Measurements from ENCODE around the gene ANGPTL8. TPM values are rescaled to one million over a fixed set of nuclear protein-coding genes. Genes with fewer than 3 reads are reported as not detected.
A peak's percentile ranks its signal among the peaks of the same experiment; 100 is the strongest.

The ANGPTL8 gene
- total and polyA plus RNA-seq, 4 donors: 0.71 to 2.3 TPM; not detected in 2

GRCh38 chr19:11202488-11203193 lies 36.8 kb upstream of the ANGPTL8 start:
- Histone ChIP-seq H3K4me1 (ENCODE audit: control insufficient read depth, insufficient read depth, low read length) (peaks cover 19% of the 10 kb centered on the region), H3K27ac (ENCODE audit: low read depth, low read length) (no peak overlapping the region), H3K9me3 (ENCODE audit: control insufficient read depth, insufficient read depth, low read length) (no peaks in the 10 kb centered on the region), H3K36me3 (ENCODE audit: control insufficient read depth, insufficient read depth, low read length) (peaks cover 28% of the 10 kb centered on the region), H3K4me3 (ENCODE audit: low read depth, low read length) (no peak overlapping the region), H3K27me3 (ENCODE audit: control insufficient read depth, insufficient read depth, low read length) (no peaks in the 10 kb centered on the region)
- DNase-seq (ENCODE audit: low read depth in 4 of 6, low spot score in 6 of 6): no peak
- 90% methylated on average over 10 of the region's 20 CpGs for WGBS (ENCODE audit: insufficient coverage)

- Histone ChIP-seq H3K4me1 (ENCODE audit: control insufficient read depth, insufficient read depth, low read length) (peaks cover 14% of the 10 kb centered on the region), H3K27ac (ENCODE audit: low read depth, low read length) (peak overlapping the region; percentile 47), H3K36me3 (ENCODE audit: control insufficient read depth, insufficient read depth, low read length) (peaks cover 31% of the 10 kb centered on the region), H3K9me3 (ENCODE audit: control insufficient read depth, insufficient read depth, low read length) (no peaks in the 10 kb centered on the region), H3K4me3 (ENCODE audit: low read depth, low read length) (no peak overlapping the region), H3K27me3 (ENCODE audit: control insufficient read depth, insufficient read depth, low read length) (no peaks in the 10 kb centered on the region)
- DNase-seq (ENCODE audit: low read depth in 4 of 6, low spot score in 6 of 6): peak in 2 of 6 donors; percentile 5 to 65
- 68% methylated on average over 9 of the region's 17 CpGs for WGBS (ENCODE audit: insufficient coverage)
Measured at GRCh38 chr19:11203194-11204075, 36.0 kb upstream of the ANGPTL8 start.

DNA sequence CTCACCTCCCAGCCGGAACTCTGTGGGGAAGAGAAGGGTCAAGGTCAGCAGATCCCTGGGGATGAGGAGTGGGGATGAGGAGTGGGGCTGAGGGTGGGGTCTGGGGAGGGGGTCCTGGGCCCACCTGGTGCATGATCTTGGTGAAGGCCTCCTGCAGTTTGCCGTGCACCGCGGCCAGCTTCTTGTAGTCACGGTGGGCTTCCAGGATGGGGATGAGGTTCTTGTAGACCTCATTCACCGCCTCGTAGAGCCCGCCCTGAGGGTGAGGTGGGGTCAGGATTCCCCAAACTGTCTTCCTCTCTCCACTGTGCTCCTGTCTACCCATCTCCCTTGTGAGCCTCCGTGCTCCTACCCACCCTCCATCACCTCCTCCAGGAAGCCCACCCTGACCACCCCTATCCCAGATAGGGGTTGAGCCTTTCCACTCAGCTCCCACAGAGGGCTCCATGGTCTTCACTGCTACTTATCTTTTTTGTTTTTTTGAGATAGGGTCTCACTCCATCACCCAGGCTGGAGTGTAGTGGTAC lies 35.3 kb upstream of the ANGPTL8 start:
- H3K9me3 ChIP-seq (ENCODE audit: control insufficient read depth, insufficient read depth, low read length): no peaks in the 10 kb centered on the region
- WGBS (ENCODE audit: insufficient coverage): 70% methylated on average over 2 of the region's 9 CpGs
- H3K36me3 ChIP-seq (ENCODE audit: control insufficient read depth, insufficient read depth, low read length): peaks cover 36% of the 10 kb centered on the region
- no peak for DNase-seq (ENCODE audit: low read depth in 4 of 6, low spot score in 6 of 6)
- no peak overlapping the region for H3K27ac ChIP-seq (ENCODE audit: low read depth, low read length)
- no peak overlapping the region for H3K4me3 ChIP-seq (ENCODE audit: low read depth, low read length)
- H3K27me3 ChIP-seq (ENCODE audit: control insufficient read depth, insufficient read depth, low read length): no peaks in the 10 kb centered on the region
- peaks cover 14% of the 10 kb centered on the region for H3K4me1 ChIP-seq (ENCODE audit: control insufficient read depth, insufficient read depth, low read length)

- peak in 1 of 6 donors; percentile 35 for DNase-seq (ENCODE audit: low read depth in 4 of 6, low spot score in 6 of 6)
- Histone ChIP-seq H3K27me3 (ENCODE audit: control insufficient read depth, insufficient read depth, low read length) (no peaks in the 10 kb centered on the region), H3K4me1 (ENCODE audit: control insufficient read depth, insufficient read depth, low read length) (peaks cover 14% of the 10 kb centered on the region), H3K36me3 (ENCODE audit: control insufficient read depth, insufficient read depth, low read length) (peaks cover 36% of the 10 kb centered on the region), H3K9me3 (ENCODE audit: control insufficient read depth, insufficient read depth, low read length) (no peaks in the 10 kb centered on the region), H3K4me3 (ENCODE audit: low read depth, low read length) (no peak overlapping the region), H3K27ac (ENCODE audit: low read depth, low read length) (peak overlapping the region; percentile 29)
- no CpG with 5 or more reads among the region's 5 CpGs for WGBS (ENCODE audit: insufficient coverage)
Measured at GRCh38 chr19:11204943-11205349, 34.5 kb upstream of the ANGPTL8 start.

DNA sequence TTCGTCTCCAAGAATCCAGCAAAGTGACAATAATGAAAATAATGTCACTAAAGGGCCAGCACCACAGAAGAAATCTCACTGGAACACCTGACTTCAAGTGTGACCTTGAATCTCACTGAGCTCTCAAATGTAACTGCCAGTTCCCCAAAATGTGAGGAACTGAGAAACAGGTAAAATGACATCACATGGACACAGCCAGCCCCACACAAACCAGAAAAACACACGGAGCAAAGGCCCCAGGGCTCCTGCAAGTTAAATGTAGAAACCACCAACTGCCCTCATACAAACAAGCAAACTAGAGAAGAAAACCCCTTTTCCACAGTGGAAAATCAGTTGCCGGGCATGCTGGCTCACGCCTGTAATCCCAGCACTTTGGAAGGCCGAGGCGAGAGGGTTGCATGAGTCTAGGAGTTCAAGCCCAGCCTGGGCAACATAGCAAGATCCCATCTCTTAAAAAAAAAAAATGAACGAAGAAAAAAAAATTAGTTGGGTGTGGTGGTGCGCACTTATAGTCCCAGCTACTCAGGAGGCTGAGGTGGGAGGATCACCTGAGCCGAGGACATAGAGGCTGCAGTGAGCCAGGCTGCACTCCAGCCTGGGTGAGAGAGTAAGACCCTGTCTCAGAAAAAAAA lies 33.4 kb upstream of the ANGPTL8 start:
- H3K27ac ChIP-seq (ENCODE audit: low read depth, low read length): peak overlapping the region; percentile 15
- H3K4me3 ChIP-seq (ENCODE audit: low read depth, low read length): no peak overlapping the region
- 93% methylated on average over 4 of the region's 9 CpGs for WGBS (ENCODE audit: insufficient coverage)
- no peaks in the 10 kb centered on the region for H3K9me3 ChIP-seq (ENCODE audit: control insufficient read depth, insufficient read depth, low read length)
- no peak for DNase-seq (ENCODE audit: low read depth in 4 of 6, low spot score in 6 of 6)
- H3K4me1 ChIP-seq (ENCODE audit: control insufficient read depth, insufficient read depth, low read length): peaks cover 14% of the 10 kb centered on the region
- H3K27me3 ChIP-seq (ENCODE audit: control insufficient read depth, insufficient read depth, low read length): no peaks in the 10 kb centered on the region
- peaks cover 37% of the 10 kb centered on the region for H3K36me3 ChIP-seq (ENCODE audit: control insufficient read depth, insufficient read depth, low read length)

GRCh38 chr19:11208561-11209471 lies 30.6 kb upstream of the ANGPTL8 start:
- WGBS (ENCODE audit: insufficient coverage): 90% methylated on average over 21 of the region's 38 CpGs
- Histone ChIP-seq H3K9me3 (ENCODE audit: control insufficient read depth, insufficient read depth, low read length) (no peaks in the 10 kb centered on the region), H3K27ac (ENCODE audit: low read depth, low read length) (no peak overlapping the region), H3K36me3 (ENCODE audit: control insufficient read depth, insufficient read depth, low read length) (peaks cover 40% of the 10 kb centered on the region), H3K27me3 (ENCODE audit: control insufficient read depth, insufficient read depth, low read length) (no peaks in the 10 kb centered on the region), H3K4me3 (ENCODE audit: low read depth, low read length) (no peak overlapping the region), H3K4me1 (ENCODE audit: control insufficient read depth, insufficient read depth, low read length) (peaks cover 5% of the 10 kb centered on the region)
- no peak for DNase-seq (ENCODE audit: low read depth in 4 of 6, low spot score in 6 of 6)

DNA sequence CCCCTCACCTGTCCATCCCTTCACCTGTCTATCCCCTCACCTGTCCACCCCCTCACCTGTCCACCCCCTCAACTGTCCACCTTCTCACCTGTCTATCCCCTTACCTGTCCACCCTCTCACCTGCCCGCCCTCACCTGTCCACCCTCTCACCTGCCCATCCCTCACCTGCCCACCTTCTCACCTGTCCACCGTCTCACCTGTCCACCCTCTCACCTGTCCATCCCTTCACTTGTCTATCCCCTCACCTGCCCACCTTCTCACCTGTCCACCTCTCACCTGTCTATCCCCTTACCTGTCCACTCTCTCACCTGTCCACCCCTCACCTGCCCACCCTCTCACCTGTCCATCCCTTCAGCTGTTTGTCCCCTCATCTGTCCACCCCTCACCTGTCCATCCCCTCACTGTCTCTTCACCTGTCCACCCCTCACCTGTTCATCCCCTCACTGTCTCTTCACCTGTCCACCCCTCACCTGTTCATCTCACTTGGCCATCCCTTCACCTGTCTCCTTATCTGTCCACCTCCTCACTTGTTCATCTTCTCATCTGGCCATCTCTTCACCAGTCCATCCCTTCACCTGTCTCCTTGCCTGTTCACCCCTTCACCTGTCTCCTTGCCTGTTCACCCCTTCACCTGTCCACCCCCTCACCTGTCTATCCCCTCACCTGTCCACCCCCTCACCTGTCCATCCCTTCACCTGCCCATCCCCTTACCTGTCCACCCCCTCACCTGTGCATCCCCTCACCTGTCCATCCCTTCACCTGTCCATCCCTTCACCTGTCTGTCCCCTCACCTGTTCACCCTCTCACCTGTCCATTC lies 29.4 kb upstream of the ANGPTL8 start:
- H3K27me3 ChIP-seq (ENCODE audit: control insufficient read depth, insufficient read depth, low read length): no peaks in the 10 kb centered on the region
- no peak for DNase-seq (ENCODE audit: low read depth in 4 of 6, low spot score in 6 of 6)
- no peak overlapping the region for H3K4me3 ChIP-seq (ENCODE audit: low read depth, low read length)
- no peaks in the 10 kb centered on the region for H3K9me3 ChIP-seq (ENCODE audit: control insufficient read depth, insufficient read depth, low read length)
- H3K4me1 ChIP-seq (ENCODE audit: control insufficient read depth, insufficient read depth, low read length): no peaks in the 10 kb centered on the region
- H3K36me3 ChIP-seq (ENCODE audit: control insufficient read depth, insufficient read depth, low read length): peaks cover 41% of the 10 kb centered on the region
- no peak overlapping the region for H3K27ac ChIP-seq (ENCODE audit: low read depth, low read length)
- 91% methylated on average over 2 of the region's 2 CpGs for WGBS (ENCODE audit: insufficient coverage)

GRCh38 chr19:11210656-11210928 lies 28.8 kb upstream of the ANGPTL8 start:
- no peak for DNase-seq (ENCODE audit: low read depth in 4 of 6, low spot score in 6 of 6)
- H3K36me3 ChIP-seq (ENCODE audit: control insufficient read depth, insufficient read depth, low read length): peaks cover 47% of the 10 kb centered on the region
- 96% methylated on average over 1 of the region's 1 CpG for WGBS (ENCODE audit: insufficient coverage)
- no peaks in the 10 kb centered on the region for H3K27me3 ChIP-seq (ENCODE audit: control insufficient read depth, insufficient read depth, low read length)
- no peaks in the 10 kb centered on the region for H3K9me3 ChIP-seq (ENCODE audit: control insufficient read depth, insufficient read depth, low read length)
- no peak overlapping the region for H3K4me3 ChIP-seq (ENCODE audit: low read depth, low read length)
- no peaks in the 10 kb centered on the region for H3K4me1 ChIP-seq (ENCODE audit: control insufficient read depth, insufficient read depth, low read length)
- no peak overlapping the region for H3K27ac ChIP-seq (ENCODE audit: low read depth, low read length)
